Measurements from ENCODE around the gene NOX4.

- no peak for TF ChIP-seq RBBP5 (IDR thresholded peaks at IDR 0.05; ENCODE audit: borderline replicate concordance, low read depth, low read length)
- no peak for TF ChIP-seq RAD21 (IDR thresholded peaks at IDR 0.05 in 1 of 2, conservative IDR thresholded peaks at IDR 0.05 in 1 of 2; ENCODE audit: low read depth in 2 of 2, low read length in 2 of 2)
- no peak for TF ChIP-seq POLR2A (IDR thresholded peaks at IDR 0.05; ENCODE audit: control extremely low read depth in 1 of 2, low read depth in 2 of 2, low read length in 2 of 2)
- TF ChIP-seq EZH2 (IDR thresholded peaks at IDR 0.05; ENCODE audit: low read depth, low read length, severe bottlenecking): no peak
- TF ChIP-seq CTCF (IDR thresholded peaks at IDR 0.05; ENCODE audit: control extremely low read depth in 1 of 3, insufficient read depth in 1 of 3, low read depth in 1 of 3, low read length in 3 of 3): no peak
- TF ChIP-seq MAX (IDR thresholded peaks at IDR 0.05): no peak
- TF ChIP-seq EP300 (IDR thresholded peaks at IDR 0.05; ENCODE audit: borderline replicate concordance in 1 of 2, low read depth in 2 of 2, low read length in 2 of 2): no peak
- no peak for TF ChIP-seq ATF2 (IDR thresholded peaks at IDR 0.05; ENCODE audit: low read length)
- no peak for TF ChIP-seq BRCA1 (IDR thresholded peaks at IDR 0.05; ENCODE audit: low read depth, low read length)
Measured at GRCh38 chr11:89500336-89500735, 9.2 kb upstream of the NOX4 start.

All from H1 (cell line).